Medulla oblongata (tissue), 1 donor: ENCODE measurements around the gene STRN4.
A peak's percentile ranks its signal among the peaks of the same experiment; 100 is the strongest.

Experiments used
- DNase-seq: peaks from one replicate; pipeline ENCODE4 v3.0.0-alpha.2; 2015; ENCODE audit errors: extremely low spot score

STRN4 gene

GRCh38 chr19:46742926-46743480 is 3.2 kb downstream of the STRN4 start:
- DNase-seq: no peak

DNA sequence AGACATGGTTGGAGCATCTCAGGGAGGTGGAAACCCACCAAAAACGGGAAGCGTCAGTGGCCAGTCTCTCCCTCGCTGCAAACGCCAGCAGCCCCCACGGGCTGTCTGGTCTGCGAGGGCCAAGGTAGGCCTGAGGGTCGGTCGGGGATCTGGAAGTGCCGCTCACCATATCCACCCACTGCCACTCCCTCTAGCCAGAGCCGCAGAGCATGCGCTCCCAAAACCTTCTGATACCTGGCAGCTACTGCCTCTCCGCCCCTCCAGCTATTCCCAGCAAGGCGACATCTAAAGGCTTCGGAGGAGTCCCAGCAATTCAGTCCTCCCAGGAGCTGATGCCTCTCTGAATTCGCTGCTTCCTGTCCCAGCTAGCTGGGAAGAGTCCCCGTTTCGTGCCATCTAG is 4.8 kb downstream of the STRN4 start:
- DNase-seq: no peak

- peak; percentile 44 for DNase-seq
Observed at GRCh38 chr19:46739290-46739771, 6.9 kb downstream of the STRN4 start.

GRCh38 chr19:46737761-46738171 is 8.5 kb downstream of the STRN4 start:
- no peak for DNase-seq

DNA sequence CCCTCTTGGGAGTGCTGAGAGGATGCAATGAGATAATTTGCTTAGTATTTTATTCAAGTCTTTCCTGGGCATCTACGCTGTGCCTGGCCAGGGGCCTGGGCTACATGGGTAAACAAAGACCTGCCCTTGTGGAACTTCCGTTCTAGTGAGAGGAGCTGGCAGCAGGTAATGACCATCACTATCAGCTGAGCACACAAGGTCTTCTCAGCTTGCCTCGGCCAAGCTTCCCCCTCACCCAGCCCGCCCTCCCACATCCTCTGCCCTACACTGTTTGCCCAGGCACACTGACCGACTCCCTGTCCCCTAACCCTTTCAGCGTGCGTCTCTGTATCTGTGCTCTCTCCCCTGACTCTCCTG is 9.0 kb downstream of the STRN4 start:
- no peak for DNase-seq

- no peak for DNase-seq
Observed at GRCh38 chr19:46736531-46737297, 9.5 kb downstream of the STRN4 start.

DNA sequence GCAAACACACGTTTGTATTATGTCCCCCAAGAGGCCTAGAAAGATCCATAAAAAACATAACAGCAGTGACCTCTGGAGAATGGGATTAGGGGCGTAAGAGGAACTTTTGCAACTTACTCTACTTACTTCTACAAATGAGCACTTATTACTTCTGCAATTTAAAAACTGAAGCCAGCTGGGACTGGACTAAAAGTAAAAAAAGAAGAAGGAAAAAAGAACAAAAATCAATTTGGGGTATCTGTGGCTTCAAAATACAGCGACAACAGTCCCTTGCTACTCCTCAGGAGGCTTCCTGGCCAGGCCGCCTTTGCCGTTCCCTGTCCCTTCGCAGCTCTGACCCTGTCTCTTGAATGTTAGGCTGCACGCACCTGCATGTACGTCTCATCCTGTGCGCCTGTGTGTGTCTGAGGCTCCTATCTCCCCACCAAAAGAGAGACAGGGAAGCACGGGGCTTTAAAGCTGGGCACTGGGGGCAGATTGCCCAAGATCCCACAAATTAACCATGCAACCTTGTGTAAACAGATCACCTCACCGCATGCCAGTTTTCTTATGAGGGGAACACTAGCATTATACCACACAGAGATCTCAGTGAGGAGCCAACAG is 12.5 kb downstream of the STRN4 start:
- DNase-seq: no peak

DNA sequence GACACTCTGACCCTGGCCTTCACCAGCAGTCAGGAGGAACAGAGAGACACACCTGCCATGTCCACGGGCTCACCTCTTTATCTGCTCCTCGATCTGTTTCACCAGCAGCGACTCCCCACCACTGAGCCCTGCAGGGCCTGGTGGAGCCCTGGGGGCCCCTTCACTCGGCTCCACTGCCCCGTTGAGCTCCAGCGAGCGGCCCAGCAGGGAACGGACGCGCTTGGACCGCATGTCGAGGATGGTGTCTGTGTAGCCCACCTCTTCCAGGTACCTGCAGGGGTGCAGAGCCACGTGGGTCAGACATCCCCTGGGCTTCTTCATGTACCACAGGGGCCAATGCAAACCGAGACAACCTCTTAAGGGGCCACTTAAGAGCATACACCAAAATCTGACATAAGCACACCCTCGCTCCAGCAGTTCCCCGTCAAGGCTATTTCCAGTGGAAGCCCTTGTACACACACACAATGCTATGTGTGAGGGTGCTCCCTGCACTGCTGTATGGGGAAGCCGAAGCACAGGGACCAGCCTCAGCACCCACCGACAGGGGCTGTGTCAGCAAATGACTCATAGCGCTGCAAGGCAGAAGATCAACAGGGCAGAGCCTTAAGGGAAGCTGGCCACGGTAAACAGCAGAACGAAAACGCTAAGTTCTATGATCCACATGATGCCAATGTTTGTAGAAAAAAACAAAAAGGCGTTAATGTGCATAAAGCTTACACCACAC is 13.1 kb downstream of the STRN4 start:
- peak; percentile 55 for DNase-seq

DNA sequence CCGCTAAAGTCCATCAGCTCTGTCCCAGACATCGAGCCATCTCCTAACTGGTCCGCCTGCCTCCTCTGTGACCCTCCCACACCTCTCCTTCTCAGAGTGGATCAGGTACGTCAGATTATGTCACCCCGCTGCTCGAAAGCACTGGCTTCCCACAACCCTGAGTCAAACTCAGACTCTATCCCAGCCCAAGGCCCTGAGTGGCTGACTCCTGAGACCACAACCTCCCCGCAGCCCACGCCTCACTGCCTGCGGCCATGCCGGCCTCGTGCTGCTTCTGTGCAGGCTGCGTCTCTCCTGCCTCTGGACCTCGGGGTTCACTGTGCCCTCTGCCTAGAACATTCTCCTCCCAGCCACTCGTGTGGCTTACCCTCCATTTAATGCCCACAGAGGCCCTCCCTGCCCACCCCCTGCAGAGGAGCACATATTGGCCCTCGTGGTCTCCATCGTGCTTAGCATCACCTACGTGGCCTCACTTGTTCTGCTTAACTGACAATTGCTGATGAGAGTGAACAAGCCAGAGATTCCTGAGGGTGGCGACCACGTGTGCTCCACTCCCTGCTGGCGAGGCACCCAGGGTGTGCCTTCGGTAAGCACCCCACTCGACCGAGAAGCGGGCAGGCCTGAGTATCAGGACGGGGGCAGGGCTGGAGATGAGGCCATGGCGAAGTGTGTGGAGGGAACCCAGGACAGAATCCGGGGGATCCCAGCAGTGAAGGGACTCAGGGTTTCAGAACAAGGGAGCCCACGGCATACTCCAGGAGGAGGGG is 13.9 kb downstream of the STRN4 start:
- no peak for DNase-seq

DNA sequence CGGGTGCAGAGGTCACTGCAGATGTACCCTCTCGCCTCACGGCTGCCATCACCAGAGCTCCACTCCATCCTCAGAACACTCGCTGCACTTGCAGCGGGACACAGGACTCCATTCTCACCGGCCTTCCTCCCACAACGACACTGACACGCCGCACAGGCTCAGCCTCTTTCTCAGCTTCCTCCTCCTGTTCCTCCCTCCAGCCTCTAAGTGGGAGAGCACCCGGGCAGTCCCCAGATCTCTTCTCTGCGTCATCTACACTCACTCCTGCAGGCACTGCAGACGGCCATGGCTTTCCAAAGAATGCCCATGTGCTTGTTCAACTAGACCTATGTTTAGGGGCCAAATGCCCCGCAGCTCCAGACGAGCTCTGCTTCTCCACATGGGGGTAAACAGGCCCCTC is 14.7 kb downstream of the STRN4 start:
- no peak for DNase-seq

DNA sequence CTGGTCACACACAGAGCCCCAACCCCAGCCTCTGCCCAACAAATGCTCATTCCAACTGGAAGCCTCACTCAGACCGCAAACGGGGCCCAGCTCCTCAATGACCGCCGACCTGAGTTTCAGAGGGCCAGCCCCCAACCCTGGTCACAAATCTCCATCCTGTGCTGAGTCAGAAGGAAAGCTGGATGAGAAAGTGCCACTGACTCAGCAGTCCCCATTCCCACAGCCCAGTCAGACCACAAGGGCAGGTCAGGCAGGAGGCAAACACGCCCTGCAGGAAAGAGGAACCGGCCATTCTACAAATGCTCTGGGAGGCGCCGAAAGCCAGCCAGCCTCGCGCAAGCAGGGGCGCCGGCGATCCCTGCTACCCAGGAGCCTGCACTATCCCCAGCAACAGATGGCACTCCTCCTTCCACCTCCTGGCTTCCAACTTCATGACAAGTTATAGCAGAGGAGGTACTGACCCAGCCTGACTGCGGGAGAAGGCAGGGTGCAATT is 15.2 kb downstream of the STRN4 start:
- peak; percentile 46 for DNase-seq

GRCh38 chr19:46730595-46730994 is 15.7 kb downstream of the STRN4 start:
- DNase-seq: no peak

DNA sequence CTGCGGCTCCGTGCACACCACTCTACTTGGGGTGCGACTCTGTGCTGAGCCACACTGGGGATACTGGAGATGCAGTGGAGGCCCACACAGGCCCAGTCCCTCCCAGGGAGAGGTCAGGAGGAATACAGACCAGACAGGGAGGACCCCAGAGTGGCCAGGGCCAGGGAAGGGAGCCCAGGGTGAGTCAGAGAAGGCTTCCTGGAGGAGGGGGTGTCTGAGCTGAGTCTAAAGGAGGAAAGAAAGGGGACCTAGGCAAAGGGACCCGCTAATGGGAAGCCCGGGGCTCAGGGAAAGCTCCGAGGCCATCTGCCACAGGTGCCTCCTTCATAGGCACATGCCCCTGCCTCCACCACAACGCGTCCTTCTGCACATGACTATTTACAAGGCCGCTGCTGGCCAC is 16.1 kb downstream of the STRN4 start:
- no peak for DNase-seq

DNA sequence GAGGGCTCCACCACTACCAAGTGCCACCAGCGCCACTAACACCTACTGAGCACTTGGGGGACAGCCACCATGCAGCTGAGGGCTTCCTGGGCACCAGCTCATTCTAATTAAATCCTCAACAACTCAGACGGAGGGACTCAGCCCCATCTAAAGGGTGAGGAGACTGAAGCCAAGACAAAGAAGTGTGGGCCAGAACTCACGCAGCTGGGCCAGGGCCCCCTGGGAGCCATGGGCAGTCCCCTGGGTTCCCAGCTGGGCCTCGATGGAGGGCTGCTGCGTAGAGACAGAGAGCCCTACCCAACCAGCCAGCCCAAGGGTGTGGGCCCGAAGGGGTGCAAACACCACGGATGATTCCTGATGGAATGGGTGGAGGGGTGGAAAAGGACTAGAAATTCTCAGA is 16.6 kb downstream of the STRN4 start:
- DNase-seq: no peak

DNA sequence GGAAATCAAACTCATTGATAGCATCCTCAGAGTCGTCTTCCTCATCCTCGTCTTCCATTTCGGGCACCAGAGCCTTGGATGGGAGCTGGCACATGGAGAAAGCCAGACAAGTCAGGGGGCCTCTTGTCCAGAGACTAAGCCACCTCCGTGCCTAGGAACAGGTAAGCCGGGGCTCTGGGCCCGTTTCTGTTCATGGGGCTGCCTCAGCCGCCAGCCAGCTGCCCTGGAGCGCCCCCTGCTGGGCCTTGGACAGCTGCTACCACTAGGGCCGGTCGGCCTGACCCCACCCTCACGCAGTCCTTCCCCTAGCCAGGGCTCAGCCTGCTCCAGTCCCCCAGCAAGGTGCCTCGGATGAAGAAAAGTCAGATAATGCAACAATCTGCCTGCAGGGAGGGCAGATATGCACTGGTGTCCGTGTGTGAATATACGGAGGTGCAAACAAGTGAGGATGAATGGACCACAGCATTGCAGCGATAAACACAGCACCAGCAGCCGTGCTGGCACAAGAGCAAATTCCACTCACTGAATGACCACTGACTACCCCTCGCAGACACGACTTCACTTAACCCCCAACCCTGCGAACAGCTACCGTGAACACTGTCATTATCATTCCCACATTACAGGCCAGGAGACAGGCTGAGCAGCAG is 17.4 kb downstream of the STRN4 start:
- peak; percentile 61 for DNase-seq

- no peak for DNase-seq
Observed at GRCh38 chr19:46728208-46728607, 18.0 kb downstream of the STRN4 start.

DNA sequence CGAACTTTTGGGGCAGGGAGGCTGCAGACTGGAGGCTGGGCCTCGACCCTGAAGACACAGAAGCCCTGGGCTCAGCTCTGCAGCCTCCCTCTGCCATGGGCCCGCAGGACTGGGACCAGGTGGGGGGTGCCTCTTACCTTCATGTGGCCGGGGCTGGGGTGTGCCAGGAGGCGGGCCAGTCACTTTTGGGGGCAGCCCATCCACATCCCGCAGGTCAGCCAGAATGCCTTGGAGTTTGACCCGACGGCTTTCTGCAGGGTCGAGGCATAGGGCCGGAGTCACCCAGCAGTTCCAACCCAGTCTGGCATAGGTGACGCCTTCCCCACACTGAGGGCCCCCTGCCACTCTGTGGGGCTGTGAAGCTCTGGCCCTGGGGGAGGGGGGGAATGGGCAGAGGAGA is 18.5 kb downstream of the STRN4 start:
- no peak for DNase-seq

GRCh38 chr19:46726971-46727501 is 19.2 kb downstream of the STRN4 start:
- DNase-seq: no peak

DNA sequence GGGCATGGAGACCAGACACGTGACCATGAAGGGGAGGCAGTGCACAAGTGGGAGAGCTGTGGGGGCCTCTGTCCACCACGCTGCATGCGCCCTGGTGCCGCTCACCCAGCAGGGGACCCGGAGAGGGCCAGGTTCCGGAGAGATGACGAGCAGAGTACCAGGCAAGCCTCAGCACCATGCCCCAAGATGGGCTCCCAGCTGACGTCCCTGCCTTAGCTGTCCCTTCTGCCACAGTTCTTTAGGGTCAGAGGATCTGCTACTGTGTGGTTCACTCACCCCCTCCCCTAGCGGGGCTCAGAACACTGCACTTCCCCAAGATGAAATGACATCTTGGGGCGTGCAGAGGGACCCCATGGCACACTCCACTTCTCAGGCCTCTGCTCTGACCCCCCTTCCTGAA is 19.7 kb downstream of the STRN4 start:
- no peak for DNase-seq

DNA sequence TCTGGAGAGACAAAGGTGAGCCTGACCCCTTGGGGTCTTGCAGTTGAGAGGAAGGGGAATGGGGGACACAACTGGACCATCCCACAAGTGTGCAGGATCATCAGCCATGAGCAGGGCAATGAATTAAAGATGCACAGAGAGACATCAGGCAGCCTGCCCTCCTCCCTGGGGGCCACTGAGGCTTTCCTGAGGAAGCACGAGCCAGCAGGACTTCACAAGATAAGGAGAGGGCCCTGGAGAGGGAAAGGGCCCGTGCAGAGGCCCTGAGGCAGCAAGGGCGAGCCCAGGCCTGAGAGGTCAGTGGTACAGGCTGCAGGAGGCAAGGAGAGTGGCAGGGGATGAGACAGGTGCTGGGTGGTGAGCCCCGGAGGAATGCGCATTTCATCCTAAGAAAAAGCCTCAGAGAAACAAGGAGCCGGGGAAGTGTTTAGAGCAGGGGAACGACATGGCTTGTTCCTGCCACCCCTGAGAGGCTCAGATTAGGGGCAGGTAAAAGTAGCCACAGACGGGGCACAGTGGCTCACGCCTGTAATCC is 20.3 kb downstream of the STRN4 start:
- DNase-seq: no peak
